Hepatocyte (in vitro differentiated cells): ENCODE measurements around the gene PPP2R2B. TPM values are rescaled to one million over a fixed set of nuclear protein-coding genes. Genes with fewer than 3 reads are reported as not detected.

Experiments used
- DNase-seq: peaks from one replicate; pipeline ENCODE4 v3.0.0-alpha.2; 2016; ENCODE audit warnings: low spot score
- H2AFZ ChIP-seq: fragments of 200-600 bp; sonication (generic); 2 replicates; pipeline ENCODE4 v1.6.0; 2016; ENCODE audit warnings: antibody characterized with exemption, mild to moderate bottlenecking
- H3K27ac ChIP-seq: fragments of 200-600 bp; sonication (generic); 2 replicates; pipeline ENCODE4 v1.5.1; 2016; ENCODE audit warnings: mild to moderate bottlenecking
- H3K27me3 ChIP-seq: fragments of 200-600 bp; sonication (generic); 2 replicates; pipeline ENCODE4 v1.6.1; 2016
- H3K36me3 ChIP-seq: fragments of 200-600 bp; sonication (generic); replicated peaks from 2 replicates; pipeline ENCODE4 v1.5.1; 2016; ENCODE audit warnings: low read depth; ENCODE audit not compliant: insufficient read depth
- H3K4me1 ChIP-seq: fragments of 200-600 bp; sonication (generic); 2 replicates; pipeline ENCODE4 v1.5.1; 2016; ENCODE audit warnings: mild to moderate bottlenecking, moderate library complexity; ENCODE audit not compliant: insufficient read depth
- H3K4me2 ChIP-seq: fragments of 200-600 bp; sonication (generic); 2 replicates; pipeline ENCODE4 v1.6.0; 2016
- H3K4me3 ChIP-seq: fragments of 200-600 bp; sonication (generic); 2 replicates; pipeline ENCODE4 v1.5.1; 2016; ENCODE audit warnings: mild to moderate bottlenecking
- H3K79me2 ChIP-seq: fragments of 200-600 bp; sonication (generic); 2 replicates; pipeline ENCODE4 v1.6.0; 2017; ENCODE audit warnings: mild to moderate bottlenecking
- H3K9me2 ChIP-seq: fragments of 200-600 bp; sonication (generic); replicated peaks from 2 replicates; pipeline ENCODE4 v1.6.0; 2017; ENCODE audit warnings: mild to moderate bottlenecking; ENCODE audit not compliant: insufficient read depth
- H3K9me3 ChIP-seq: fragments of 200-600 bp; sonication (generic); 2 replicates; pipeline ENCODE4 v1.5.1; 2016; ENCODE audit warnings: low read depth, mild to moderate bottlenecking
- H4K20me1 ChIP-seq: fragments of 200-600 bp; sonication (generic); 2 replicates; pipeline ENCODE4 v1.6.0; 2016; ENCODE audit warnings: mild to moderate bottlenecking; ENCODE audit not compliant: insufficient read depth, poor library complexity, severe bottlenecking
- CTCF ChIP-seq: fragments of 200-600 bp; sonication (generic); IDR thresholded peaks from 2 replicates; pipeline ENCODE4 v1.5.1; 2016; ENCODE audit warnings: antibody characterized with exemption, mild to moderate bottlenecking; ENCODE audit not compliant: poor library complexity
- EZH2 ChIP-seq: fragments of 200-600 bp; sonication (generic); IDR thresholded peaks from 2 replicates; pipeline ENCODE4 v1.6.1; 2016; ENCODE audit warnings: antibody characterized with exemption, mild to moderate bottlenecking, borderline replicate concordance
- EZH2phosphoT487 ChIP-seq: fragments of 200-600 bp; sonication (generic); IDR thresholded peaks from one replicate; pipeline ENCODE4 v1.6.1; 2018; ENCODE audit warnings: antibody characterized with exemption, mild to moderate bottlenecking, low read depth, moderate library complexity; ENCODE audit not compliant: unreplicated experiment, severe bottlenecking
- whole genome bisulfite sequencing: methylation state at CpG from one replicate; pipeline ENCODE4 v1.1.6; 2016; ENCODE audit warnings: low lambda C conversion rate; ENCODE audit errors: missing lambda C conversion rate; 5-methylcytosine and 5-hydroxymethylcytosine counted together
- polyA plus RNA-seq: library from polyadenylated mRNA; unstranded; fragments of >200 nt; fragmentation: Nextera tagmentation; extraction: Ambion mirVana; gene quantifications from 2 replicates; pipeline ENCODE4 v1.2.1, GENCODE V29; 2016
- total RNA-seq: library from RNA; depleted of rRNA; stranded (reverse); fragments of >200 nt; gene quantifications from 2 replicates; pipeline ENCODE4 v1.2.3, GENCODE V29; 2014

PPP2R2B gene
- total and polyA plus RNA-seq, 2 experiments from 2014 or later, result 2.3 to 3.2 TPM

- no peaks in the 10 kb centered on the region for H3K4me1 ChIP-seq
- no peaks in the 10 kb centered on the region for H3K27me3 ChIP-seq
- no peaks in the 10 kb centered on the region for H3K79me2 ChIP-seq
- no peak overlapping the region for H3K27ac ChIP-seq
- H4K20me1 ChIP-seq, result no peaks in the 10 kb centered on the region
- no peak overlapping the region for H3K4me3 ChIP-seq
- DNase-seq, result peak; percentile 13
- 66% methylated on average over 2 of the region's 2 CpGs for WGBS
- no peaks in the 10 kb centered on the region for H3K36me3 ChIP-seq
- H3K9me3 ChIP-seq, result no peaks in the 10 kb centered on the region
- H2AFZ ChIP-seq, result no peak overlapping the region
- no peak overlapping the region for H3K4me2 ChIP-seq
- no peak for TF ChIP-seq EZH2
- no peaks in the 10 kb centered on the region for H3K9me2 ChIP-seq
These were observed 234.8 kb downstream of the PPP2R2B start for GRCh38 chr5:146643776-146644175.

GRCh38 chr5:146642410-146642809 is 236.1 kb downstream of the PPP2R2B start:
- Histone ChIP-seq H3K36me3 (no peaks in the 10 kb centered on the region), H4K20me1 (no peaks in the 10 kb centered on the region), H3K27me3 (no peaks in the 10 kb centered on the region), H2AFZ (no peak overlapping the region), H3K27ac (no peak overlapping the region), H3K9me2 (no peaks in the 10 kb centered on the region), H3K4me1 (no peaks in the 10 kb centered on the region), H3K79me2 (no peaks in the 10 kb centered on the region), H3K4me2 (no peak overlapping the region), H3K9me3 (no peaks in the 10 kb centered on the region), H3K4me3 (no peak overlapping the region)
- no peak for DNase-seq
- 98% methylated on average over 3 of the region's 3 CpGs for WGBS
- no peak for TF ChIP-seq EZH2phosphoT487
- no peak for TF ChIP-seq EZH2
- TF ChIP-seq CTCF, result no peak

- DNase-seq, result no peak
- Histone ChIP-seq H3K79me2 (no peaks in the 10 kb centered on the region), H3K4me3 (no peak overlapping the region), H3K36me3 (no peaks in the 10 kb centered on the region), H3K4me1 (no peaks in the 10 kb centered on the region), H4K20me1 (no peaks in the 10 kb centered on the region), H3K4me2 (no peak overlapping the region), H3K9me2 (no peaks in the 10 kb centered on the region), H2AFZ (no peak overlapping the region), H3K9me3 (no peaks in the 10 kb centered on the region), H3K27ac (no peak overlapping the region), H3K27me3 (no peaks in the 10 kb centered on the region)
- 82% methylated on average over 3 of the region's 3 CpGs for WGBS
- TF ChIP-seq EZH2 (no peak), CTCF (no peak), EZH2phosphoT487 (no peak)
These were observed 236.6 kb downstream of the PPP2R2B start for GRCh38 chr5:146641941-146642340.

GRCh38 chr5:146640285-146640896 is 238.2 kb downstream of the PPP2R2B start:
- H3K9me3 ChIP-seq, result no peaks in the 10 kb centered on the region
- peak; percentile 64 for DNase-seq
- no peaks in the 10 kb centered on the region for H3K9me2 ChIP-seq
- H3K36me3 ChIP-seq, result no peaks in the 10 kb centered on the region
- no peaks in the 10 kb centered on the region for H4K20me1 ChIP-seq
- H3K27ac ChIP-seq, result peak overlapping the region; percentile 24
- TF ChIP-seq CTCF (no peak), EZH2 (no peak), EZH2phosphoT487 (no peak)
- no peaks in the 10 kb centered on the region for H3K79me2 ChIP-seq
- H3K4me1 ChIP-seq, result no peaks in the 10 kb centered on the region
- H2AFZ ChIP-seq, result no peak overlapping the region
- H3K4me3 ChIP-seq, result no peak overlapping the region
- 57% methylated on average over 7 of the region's 7 CpGs for WGBS
- no peaks in the 10 kb centered on the region for H3K27me3 ChIP-seq
- H3K4me2 ChIP-seq, result no peak overlapping the region
